ENCODE results near the gene DNAH2. TPM values are rescaled to one million over a fixed set of nuclear protein-coding genes. Genes with fewer than 3 reads are reported as not detected.

DNAH2 gene
- total RNA-seq, 1 experiment from 2014 or later, result 0.15 TPM

DNA sequence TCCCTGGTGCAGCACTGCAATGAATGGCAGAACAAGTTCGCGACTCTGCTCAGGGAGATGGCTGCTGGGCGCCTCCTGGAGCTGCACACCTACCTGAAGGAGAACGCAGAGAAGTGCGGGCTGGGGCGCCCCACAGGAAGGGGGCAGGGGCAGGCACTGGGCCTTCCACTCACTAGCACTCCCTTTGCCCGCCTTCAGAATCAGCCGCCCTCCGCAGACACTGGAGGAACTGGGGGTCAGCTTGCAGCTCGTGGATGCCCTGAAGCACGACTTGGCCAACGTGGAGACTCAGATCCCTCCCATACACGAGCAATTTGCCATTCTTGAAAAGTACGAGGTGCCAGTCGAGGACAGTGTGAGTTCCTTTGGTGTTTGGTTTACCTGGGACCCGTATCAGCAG is 46.4 kb downstream of the DNAH2 start:
- no peak for DNase-seq
- no peaks in the 10 kb centered on the region for H4K20me1 ChIP-seq (ENCODE audit: control insufficient read depth, insufficient read depth, insufficient read length)
- H2AFZ ChIP-seq (ENCODE audit: low read length), result no peak overlapping the region
- H4K91ac ChIP-seq (ENCODE audit: insufficient read length, low read depth, low read length), result no peak overlapping the region
- H3T11ph ChIP-seq (ENCODE audit: low read length), result no peak overlapping the region
- H3K27ac Mint-ChIP-seq, result 0 out of 7 replicates have a peak overlapping the region, but pooled peaks of 1 of the 3 experiments have one; percentile 47
- H2BK15ac ChIP-seq (ENCODE audit: low read depth, low read length), result no peak overlapping the region
- peaks cover 5 to 6% of the 10 kb centered on the region in 2 experiments; a peak in 2 of 4 replicates for H3K4me1 Mint-ChIP-seq
- WGBS (ENCODE audit: extremely low coverage, insufficient read length, low lambda C conversion rate), result no CpG with 5 or more reads among the region's 16 CpGs
- H3K79me1 ChIP-seq (ENCODE audit: insufficient read depth, low read depth, low read length, poor library complexity, severe bottlenecking), result no peaks in the 10 kb centered on the region
- H3K27me3 Mint-ChIP-seq (ENCODE audit: low read depth), result peaks cover 22% of the 10 kb centered on the region
- no peak overlapping the region for H3K4me3 Mint-ChIP-seq
- H3K23me2 ChIP-seq (ENCODE audit: insufficient read length, low read depth, low read length, poor library complexity, severe bottlenecking), result no peaks in the 10 kb centered on the region
- H3K23ac ChIP-seq (ENCODE audit: insufficient read length, low read depth, low read length), result no peak overlapping the region
- TF ChIP-seq, protein P1, sequence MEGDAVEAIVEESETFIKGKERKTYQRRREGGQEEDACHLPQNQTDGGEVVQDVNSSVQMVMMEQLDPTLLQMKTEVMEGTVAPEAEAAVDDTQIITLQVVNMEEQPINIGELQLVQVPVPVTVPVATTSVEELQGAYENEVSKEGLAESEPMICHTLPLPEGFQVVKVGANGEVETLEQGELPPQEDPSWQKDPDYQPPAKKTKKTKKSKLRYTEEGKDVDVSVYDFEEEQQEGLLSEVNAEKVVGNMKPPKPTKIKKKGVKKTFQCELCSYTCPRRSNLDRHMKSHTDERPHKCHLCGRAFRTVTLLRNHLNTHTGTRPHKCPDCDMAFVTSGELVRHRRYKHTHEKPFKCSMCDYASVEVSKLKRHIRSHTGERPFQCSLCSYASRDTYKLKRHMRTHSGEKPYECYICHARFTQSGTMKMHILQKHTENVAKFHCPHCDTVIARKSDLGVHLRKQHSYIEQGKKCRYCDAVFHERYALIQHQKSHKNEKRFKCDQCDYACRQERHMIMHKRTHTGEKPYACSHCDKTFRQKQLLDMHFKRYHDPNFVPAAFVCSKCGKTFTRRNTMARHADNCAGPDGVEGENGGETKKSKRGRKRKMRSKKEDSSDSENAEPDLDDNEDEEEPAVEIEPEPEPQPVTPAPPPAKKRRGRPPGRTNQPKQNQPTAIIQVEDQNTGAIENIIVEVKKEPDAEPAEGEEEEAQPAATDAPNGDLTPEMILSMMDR (conservative IDR thresholded peaks at IDR 0.05), result no peak
- H3K9ac ChIP-seq (ENCODE audit: extremely low read depth, insufficient read length, low read length), result no peak overlapping the region
- no peak overlapping the region for H3K27ac ChIP-seq (ENCODE audit: insufficient read length, low read depth, low read length)
- H4K5ac ChIP-seq (ENCODE audit: insufficient read length, low read depth, low read length), result no peak overlapping the region
- H4K8ac ChIP-seq (replicated peaks; ENCODE audit: insufficient read length, low read depth, low read length), result no peak overlapping the region
- H3K14ac ChIP-seq (ENCODE audit: insufficient read depth, low read length), result no peak overlapping the region
- H2BK12ac ChIP-seq (ENCODE audit: insufficient read length, low read depth, low read length), result no peak overlapping the region
- no peak overlapping the region for H3K4me2 ChIP-seq (ENCODE audit: insufficient read depth, insufficient read length, low read length)
- no peaks in the 10 kb centered on the region for H3K79me2 ChIP-seq (ENCODE audit: insufficient read depth, low read length)
- no peak overlapping the region for H3K18ac ChIP-seq (ENCODE audit: insufficient read length, low read depth, low read length)
- no peaks in the 10 kb centered on the region; a peak in 1 of 7 replicates for H3K36me3 Mint-ChIP-seq (ENCODE audit: insufficient read depth in 1 of 3, low read depth in 3 of 3)
- H2BK20ac ChIP-seq (ENCODE audit: low read depth, low read length, poor library complexity, severe bottlenecking), result no peak overlapping the region
- H2BK5ac ChIP-seq (ENCODE audit: insufficient read length, low read length), result no peak overlapping the region
- no peaks in the 10 kb centered on the region for H3K4me1 ChIP-seq (ENCODE audit: insufficient read depth, low read length)
- H3K9me3 ChIP-seq (ENCODE audit: control insufficient read depth, low read depth, low read length), result no peaks in the 10 kb centered on the region
- no peaks in the 10 kb centered on the region for H3K27me3 ChIP-seq (ENCODE audit: insufficient read depth, low read length)
- peaks cover 0 to 3% of the 10 kb centered on the region in 2 experiments; a peak in 3 of 5 replicates for H3K9me3 Mint-ChIP-seq
- H2AK5ac ChIP-seq (ENCODE audit: insufficient read length, low read length), result no peak overlapping the region
- no peak overlapping the region for H2BK120ac ChIP-seq (ENCODE audit: low read depth, low read length, poor library complexity, severe bottlenecking)
- no peak overlapping the region for H3K56ac ChIP-seq (ENCODE audit: insufficient read length, low read depth, low read length)
- no peak overlapping the region for H3K4ac ChIP-seq (ENCODE audit: low read depth, low read length)
